ENCODE data around the gene DEGS2. TPM values are rescaled to one million over a fixed set of nuclear protein-coding genes. Genes with fewer than 3 reads are reported as not detected.
"Not testable (repeated sequence)": the region's sequence is repeated elsewhere in the genome, so short reads cannot be mapped to it uniquely, and the experiment has no call there.

DEGS2 gene
- total RNA-seq, 1 experiment from 2014 or later, result not detected

DNA sequence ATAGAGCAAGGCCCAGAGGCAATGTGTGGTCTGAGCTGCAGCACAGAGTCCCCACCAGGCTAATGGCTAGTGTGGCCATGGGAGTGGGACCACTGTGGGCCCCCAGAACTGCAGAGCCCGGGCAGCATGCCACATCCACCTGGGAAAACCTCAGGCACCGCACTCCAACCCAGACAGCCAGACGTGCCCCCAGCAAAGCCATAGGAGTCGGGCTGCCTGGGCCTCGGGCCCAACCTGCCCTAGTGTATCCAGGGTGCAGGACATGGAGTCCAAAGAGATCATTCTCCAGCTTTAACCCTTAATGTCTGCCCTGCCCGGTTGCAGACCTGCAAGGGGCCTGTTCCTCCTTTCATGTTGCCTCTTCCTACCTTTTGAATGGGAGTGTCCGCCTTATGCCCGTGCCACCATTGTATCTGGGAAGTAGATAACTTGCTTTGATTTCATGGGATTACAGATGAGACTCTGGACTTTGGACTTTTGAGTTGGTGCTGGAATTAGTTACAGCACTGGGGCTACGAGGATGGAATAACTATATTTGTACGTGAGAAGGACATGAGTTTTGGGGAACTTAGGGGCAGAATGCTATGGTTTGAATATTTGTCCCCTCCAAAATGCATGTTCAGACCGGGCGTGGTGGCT, 29.1 kb upstream of the DEGS2 start:
- in situ Hi-C loops (cut with HindIII; ENCODE audit: low pct_unique_long_range_greater_than_20kb, low sequenced_read_pairs), result no loop called here
- DNase-seq (ENCODE audit: low read depth, low spot score), result no peak

DNA sequence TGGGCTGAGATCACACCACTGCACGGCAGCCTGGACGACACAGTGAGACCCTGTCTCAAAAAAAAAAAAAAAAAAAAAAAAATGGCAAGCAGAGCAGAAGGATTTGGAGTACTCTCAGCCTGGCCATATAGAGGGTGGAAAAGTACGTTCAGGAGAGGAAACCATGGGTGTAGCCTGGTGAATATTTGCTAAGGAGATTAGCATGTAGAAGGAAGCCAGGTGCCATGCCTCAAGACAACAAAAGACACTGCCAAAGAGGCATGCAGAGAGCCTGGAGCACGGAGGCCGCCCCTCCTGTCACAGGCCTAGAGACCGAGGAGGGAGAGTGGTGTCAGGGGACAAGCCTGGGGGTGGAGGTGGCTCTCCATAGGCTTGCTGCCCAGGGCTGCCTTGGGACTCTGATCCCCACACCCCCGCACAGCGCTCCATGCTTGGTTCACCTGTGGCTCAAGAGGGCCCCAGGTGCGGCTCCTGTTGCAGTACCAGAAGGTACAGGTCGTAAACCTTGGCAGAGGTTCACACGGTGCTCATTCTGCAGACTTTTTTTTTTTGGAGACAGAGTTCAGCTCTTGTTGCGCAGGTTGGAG, 27.9 kb upstream of the DEGS2 start:
- DNase-seq (ENCODE audit: low read depth, low spot score), result no peak
- in situ Hi-C loops (cut with HindIII; ENCODE audit: low pct_unique_long_range_greater_than_20kb, low sequenced_read_pairs), result no loop called here

DNA sequence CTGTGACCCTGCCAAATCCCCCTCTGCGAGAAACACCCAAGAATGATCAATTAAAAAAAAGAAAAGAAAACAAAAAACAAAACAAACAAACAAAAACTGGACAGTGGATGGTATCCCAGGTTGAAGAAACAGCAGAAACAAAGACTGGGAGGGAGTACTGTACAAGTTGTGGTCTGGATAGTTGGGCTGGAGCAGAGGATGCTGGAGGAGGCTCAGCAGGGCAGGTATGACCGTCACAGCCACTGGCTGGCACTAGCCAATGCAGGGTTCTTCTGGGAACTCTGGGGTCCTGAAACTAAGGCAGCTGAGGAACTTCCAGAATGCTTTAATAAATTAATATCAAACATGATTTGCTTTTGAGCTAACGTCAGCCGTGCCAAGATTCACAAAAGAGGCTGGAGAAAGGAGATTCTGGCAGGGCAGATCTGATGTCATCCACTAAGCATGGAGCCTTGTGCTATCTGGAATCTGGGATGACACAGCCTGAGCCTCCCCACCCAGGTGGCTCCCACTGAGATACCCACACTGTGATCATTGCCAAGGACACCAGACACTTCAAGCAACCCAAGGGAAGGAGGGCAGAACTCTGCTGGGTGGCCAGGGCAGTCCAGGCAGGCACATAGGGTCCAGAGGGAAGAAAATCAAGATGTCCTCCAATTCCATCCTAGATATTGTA, 22.6 kb upstream of the DEGS2 start:
- in situ Hi-C loops (cut with HindIII; ENCODE audit: low pct_unique_long_range_greater_than_20kb, low sequenced_read_pairs); DNase-seq (ENCODE audit: low read depth, low spot score): not testable (repeated sequence)

DNA sequence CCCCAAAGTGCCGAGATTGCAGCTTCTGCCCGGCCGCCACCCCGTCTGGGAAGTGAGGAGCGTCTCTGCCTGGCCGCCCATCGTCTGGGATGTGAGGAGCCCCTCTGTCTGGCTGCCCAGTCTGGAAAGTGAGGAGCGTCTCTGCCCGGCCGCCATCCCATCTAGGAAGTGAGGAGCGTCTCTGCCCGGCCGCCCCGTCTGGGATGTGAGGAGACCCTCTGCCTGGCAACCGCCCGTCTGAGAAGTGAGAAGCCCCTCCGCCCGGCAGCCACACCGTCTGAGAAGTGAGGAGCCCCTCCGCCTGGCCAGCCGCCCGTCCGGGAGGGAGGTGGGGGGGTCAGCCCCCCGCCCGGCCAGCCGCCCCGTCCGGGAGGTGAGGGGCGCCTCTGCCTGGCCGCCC, 21.2 kb upstream of the DEGS2 start:
- in situ Hi-C loops (cut with HindIII; ENCODE audit: low pct_unique_long_range_greater_than_20kb, low sequenced_read_pairs); DNase-seq (ENCODE audit: low read depth, low spot score): not testable (repeated sequence)

DNA sequence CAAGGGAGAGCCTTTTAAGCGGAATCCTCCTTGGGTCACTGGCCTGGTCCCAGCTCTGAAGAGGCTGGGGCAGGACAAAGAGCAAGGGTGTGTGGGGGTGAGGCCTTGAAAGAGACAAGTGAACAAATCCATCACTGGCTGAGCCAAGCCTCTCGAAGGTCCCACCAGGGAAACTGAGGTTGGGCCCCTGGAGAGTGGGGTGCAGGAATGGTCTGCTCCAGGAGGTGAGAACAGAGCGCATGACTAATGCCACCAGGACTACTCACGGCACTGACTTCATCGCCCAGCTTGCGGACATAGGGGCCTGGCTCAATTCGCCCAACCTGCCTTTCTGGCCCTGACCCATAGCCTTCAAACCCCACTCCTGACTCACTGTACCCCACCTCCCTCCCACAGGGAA, 19.2 kb upstream of the DEGS2 start:
- in situ Hi-C loops (cut with HindIII; ENCODE audit: low pct_unique_long_range_greater_than_20kb, low sequenced_read_pairs), result no loop called here
- no peak for DNase-seq (ENCODE audit: low read depth, low spot score)

DNA sequence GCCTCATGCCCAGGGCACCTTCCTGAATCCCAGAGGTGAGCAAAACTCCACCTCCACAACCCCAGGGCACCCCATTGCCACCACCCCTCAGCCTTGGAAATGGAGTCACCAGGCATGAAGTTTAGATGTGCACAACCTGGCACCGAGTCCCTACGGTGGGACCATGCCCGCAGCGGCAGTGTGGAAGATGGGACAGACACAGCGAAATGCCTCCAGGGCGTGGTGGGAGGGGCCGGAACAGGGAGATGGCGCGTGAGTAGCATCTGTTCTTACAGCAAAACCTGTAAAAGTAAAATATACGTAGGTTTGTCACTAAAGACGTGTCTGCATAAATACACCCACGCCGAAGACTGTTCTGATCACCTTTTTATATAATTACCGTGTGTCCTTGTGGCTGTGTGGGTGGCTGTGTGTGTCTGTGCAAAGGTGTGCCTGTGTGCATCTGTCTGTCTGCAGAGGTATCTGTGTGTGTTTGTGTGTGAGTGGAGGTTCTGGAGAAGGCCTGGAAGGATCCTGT, 17.4 kb upstream of the DEGS2 start:
- in situ Hi-C loops (cut with HindIII; ENCODE audit: low pct_unique_long_range_greater_than_20kb, low sequenced_read_pairs), result no loop called here
- DNase-seq (ENCODE audit: low read depth, low spot score), result no peak

DNA sequence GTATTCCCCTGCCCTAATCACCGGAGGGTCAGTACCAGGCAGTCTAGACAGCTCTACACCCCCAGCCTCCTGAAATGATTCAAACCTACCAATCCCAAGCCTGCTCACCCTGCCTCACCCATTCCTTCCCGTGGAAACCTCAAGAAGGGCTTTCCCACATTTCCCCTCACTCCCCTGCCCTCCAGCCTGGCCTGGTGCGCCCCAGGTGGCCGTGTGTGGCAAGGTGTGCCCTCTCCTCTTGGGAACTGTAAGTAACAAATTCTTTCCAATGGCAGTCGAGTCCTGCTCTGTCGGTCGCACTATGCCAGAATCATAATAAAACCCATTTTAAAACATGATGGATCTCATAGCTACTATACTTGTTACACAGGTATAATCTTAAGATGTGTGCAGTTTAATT, 13.9 kb upstream of the DEGS2 start:
- DNase-seq (ENCODE audit: low read depth, low spot score), result no peak
- in situ Hi-C loops (cut with HindIII; ENCODE audit: low pct_unique_long_range_greater_than_20kb, low sequenced_read_pairs), result no loop called here

DNA sequence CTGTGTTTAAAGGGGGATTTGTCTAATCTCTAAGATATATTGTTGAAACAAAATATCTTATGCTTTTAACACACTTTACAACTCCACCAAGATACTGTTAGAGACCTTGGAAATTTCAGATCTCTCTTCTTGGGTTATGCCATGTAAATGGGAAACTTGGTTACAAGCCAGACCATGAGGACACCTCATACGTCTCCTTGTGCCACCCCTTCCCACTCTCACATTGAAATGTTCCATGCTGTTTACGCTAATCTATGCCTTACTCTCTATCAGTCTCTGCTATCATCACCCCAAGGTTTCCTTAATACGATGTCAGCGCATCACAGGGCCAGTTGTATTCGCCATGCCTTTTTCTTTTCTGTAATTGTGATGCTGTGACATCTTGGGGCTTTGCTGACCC, 13.4 kb upstream of the DEGS2 start:
- DNase-seq (ENCODE audit: low read depth, low spot score), result no peak
- in situ Hi-C loops (cut with HindIII; ENCODE audit: low pct_unique_long_range_greater_than_20kb, low sequenced_read_pairs), result no loop called here

DNA sequence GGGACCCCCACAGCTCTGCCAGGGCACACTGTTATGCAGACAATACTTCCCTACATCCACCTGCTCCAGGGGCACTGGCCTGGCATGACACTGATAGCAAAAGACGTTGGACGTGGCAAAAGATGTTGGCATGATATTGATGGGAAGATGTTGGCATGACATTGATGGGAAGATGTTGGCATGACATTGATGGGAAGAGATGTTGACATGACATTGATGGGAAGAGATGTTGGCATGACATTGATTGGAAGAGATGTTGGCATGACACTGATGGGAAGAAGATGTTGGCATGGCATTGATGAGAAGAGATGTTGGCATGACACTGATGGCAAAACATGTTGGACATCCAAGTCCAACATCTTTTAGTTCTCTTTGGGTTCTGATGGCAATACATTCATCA, 11.4 kb upstream of the DEGS2 start:
- in situ Hi-C loops (cut with HindIII; ENCODE audit: low pct_unique_long_range_greater_than_20kb, low sequenced_read_pairs), result no loop called here
- DNase-seq (ENCODE audit: low read depth, low spot score), result no peak

DNA sequence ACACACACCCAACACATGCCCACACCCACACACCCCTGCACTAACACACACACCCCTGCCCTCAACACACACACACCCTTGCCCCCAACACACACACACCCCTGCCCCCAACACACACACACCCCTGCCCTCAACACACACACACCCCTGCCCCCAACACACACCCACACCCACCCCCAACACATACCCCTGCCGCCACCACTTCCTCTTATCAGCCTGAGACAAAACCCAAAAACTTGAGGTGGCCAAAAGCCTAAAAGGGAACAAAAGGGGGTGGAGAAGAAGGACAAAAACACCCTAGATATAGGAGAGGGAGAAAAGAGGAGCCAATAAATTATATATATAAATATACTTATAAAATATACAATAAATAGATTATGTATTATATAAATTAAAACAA, 9.1 kb upstream of the DEGS2 start:
- in situ Hi-C loops (cut with HindIII; ENCODE audit: low pct_unique_long_range_greater_than_20kb, low sequenced_read_pairs), result no loop called here
- no peak for DNase-seq (ENCODE audit: low read depth, low spot score)

DNA sequence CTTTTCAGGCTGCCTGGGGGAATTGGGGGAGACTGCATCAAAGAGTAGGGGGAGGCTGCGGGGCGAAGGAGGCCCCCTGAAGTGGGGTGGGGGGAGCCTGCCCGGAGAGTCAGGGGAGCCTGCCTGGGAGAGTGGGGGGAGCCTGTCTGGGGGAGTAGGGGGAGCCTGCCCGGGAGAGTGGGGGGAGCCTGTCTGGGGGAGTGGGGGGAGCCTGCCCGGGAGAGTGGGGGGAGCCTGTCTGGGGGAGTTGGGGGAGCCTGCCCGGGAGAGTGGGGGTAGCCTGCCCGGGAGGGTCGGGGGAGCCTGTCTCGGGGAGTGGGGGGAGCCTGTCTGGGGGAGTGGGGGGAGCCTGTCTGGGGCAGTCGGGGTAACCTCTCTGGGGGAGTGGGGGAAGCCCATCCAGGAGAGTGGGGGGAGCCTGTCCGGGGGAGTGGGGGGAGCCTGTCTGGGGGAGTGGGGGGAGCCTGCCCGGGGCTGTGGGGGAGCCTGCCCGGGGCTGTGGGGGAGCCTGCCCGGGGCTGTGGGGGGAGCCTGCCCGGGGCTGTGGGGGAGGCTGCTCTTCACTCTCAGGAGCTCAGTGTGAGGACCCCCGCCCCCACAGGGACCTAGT, 6.5 kb upstream of the DEGS2 start:
- in situ Hi-C loops (cut with HindIII; ENCODE audit: low pct_unique_long_range_greater_than_20kb, low sequenced_read_pairs), result no loop called here
- DNase-seq (ENCODE audit: low read depth, low spot score), result no peak

DNA sequence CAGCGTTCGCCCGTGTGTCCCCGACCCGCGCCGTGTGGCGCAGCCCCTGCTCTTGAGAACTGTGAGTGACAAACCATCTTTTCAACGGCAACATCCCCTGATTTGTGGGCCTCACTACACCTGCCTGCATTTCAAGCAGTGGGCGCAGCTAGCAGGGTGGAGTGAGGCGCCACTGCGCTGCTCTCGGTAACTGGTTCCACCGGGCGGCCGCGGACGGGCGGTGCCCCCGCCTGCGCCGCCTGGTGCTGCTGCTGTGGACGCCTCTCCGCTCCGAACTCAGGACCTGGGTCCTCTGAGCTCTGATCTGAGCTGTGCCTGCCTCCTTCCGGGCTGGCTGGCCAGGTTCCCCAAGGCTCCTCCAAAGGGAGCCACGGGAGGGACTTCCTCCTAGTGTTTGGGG, 5.9 kb upstream of the DEGS2 start:
- in situ Hi-C loops (cut with HindIII; ENCODE audit: low pct_unique_long_range_greater_than_20kb, low sequenced_read_pairs), result no loop called here

DNA sequence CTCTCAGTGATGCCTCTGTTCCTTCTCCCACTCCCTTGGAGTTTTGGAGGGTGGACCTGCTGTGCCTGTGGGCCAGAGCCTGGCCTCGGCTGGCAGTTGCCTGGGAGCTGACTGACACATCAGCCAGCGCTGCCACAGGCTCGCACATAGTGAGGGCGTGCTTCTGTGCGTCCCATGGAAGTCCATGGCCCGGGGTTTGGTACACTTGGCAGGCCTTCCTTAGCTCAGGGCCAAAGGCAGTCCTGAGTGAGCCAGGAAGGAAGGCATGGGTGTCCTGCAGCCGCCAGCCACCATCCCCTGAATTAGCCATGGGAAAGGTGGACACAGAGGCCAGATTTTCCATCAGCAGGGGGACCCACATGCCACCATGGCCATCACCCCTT, 1.1 kb upstream of the DEGS2 start:
- in situ Hi-C loops (cut with HindIII; ENCODE audit: low pct_unique_long_range_greater_than_20kb, low sequenced_read_pairs), result no loop called here

More for the DNA sequence above, 5.9 kb upstream of the DEGS2 start:
- DNase-seq (ENCODE audit: low read depth, low spot score), result no peak

DNA sequence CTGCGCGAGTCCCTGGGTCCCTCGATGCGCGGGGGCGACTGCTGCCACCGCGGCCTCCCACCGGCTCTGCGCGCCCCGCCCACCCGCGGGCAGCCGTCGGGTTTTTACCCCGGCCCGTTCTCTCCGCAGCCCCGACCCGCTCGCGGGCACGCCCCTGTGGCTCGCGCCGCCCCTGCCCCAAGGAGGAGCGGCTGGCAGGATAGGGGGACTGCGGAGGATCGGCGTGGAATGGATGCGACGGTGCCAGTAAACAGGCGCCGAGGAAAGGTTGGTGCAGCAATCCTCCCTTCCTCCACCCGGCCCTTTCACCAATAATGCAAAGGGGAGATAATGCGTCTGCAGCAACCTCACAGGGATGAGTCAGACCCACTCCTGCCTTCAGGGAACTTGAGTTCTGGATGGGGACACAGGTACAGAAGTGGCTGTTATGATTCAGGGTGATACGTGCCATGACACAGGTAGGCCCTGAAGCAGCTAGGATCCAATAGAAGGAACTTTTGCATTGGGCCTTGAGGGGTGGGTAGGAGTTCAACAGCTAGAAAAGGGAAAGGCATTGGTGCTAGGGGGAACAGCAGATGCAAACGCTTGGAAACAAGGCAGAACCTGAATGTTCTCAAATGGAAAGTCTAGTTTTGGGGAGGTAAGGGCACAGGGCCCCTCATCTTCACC, 554 bp upstream of the DEGS2 start:
- in situ Hi-C loops (cut with HindIII; ENCODE audit: low pct_unique_long_range_greater_than_20kb, low sequenced_read_pairs), result no loop called here
- no peak for DNase-seq (ENCODE audit: low read depth, low spot score)

More for the DNA sequence above, 1.1 kb upstream of the DEGS2 start:
- no peak for DNase-seq (ENCODE audit: low read depth, low spot score)

DNA sequence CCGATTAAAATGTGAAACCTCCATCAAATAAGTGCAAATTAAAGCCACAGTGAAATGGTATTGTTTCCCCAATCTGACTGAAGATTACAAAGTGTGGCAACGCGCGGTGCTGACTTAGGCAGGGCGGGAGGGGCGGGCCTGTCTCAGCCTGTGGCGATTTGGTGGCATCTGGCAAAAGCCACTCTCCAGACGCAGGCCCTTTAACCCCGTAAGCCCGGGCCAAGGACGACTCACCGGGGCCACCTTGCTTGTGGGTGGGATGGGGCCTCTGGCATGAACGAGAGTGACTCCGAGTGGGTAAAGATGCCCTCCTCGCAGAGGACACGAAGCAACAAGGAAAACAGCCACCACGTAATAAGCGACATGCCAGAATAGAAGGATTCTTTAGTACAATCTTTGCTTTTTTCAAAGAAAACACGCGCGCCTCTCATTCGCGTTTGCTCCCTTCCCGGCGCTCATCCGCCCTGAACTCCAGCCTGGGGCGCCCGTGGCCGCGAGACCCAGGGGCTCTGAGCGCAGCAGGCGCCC, 815 bp downstream of the DEGS2 start:
- DNase-seq (ENCODE audit: low read depth, low spot score), result no peak
- in situ Hi-C loops (cut with HindIII; ENCODE audit: low pct_unique_long_range_greater_than_20kb, low sequenced_read_pairs), result no loop called here

DNA sequence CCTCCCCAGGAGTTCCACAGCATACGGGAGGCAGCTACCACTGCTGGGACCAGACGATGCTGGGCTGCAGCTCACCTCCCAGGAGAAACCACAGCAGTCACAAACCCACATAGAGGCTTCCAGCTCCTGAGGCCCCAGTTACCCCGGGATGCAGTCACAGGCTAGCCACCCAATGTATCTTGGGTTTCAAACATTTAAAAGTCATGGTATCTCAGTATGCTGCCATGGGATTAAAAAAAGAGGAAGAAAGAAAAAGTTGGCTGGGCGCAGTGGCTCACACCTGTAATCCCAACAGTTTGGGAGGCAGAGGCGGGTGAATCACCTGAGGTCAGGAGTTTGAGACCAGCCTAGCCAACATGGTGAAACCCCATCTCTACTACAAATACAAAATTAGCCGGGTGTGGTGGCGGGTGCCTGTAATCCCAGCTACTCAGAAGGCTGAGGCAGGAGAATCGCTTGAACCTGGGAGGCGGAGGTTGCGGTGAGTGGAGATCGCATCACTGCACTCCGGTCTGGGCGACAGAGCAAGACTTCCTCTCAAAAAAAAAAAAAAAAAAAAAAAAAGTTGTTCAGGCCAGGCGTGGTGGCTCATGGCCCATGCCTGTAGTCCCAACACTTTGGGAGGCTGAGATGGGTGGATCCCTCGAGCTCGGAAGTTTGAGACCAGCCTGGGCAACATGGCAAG, 1.8 kb downstream of the DEGS2 start:
- in situ Hi-C loops (cut with HindIII; ENCODE audit: low pct_unique_long_range_greater_than_20kb, low sequenced_read_pairs); DNase-seq (ENCODE audit: low read depth, low spot score): not testable (repeated sequence)

DNA sequence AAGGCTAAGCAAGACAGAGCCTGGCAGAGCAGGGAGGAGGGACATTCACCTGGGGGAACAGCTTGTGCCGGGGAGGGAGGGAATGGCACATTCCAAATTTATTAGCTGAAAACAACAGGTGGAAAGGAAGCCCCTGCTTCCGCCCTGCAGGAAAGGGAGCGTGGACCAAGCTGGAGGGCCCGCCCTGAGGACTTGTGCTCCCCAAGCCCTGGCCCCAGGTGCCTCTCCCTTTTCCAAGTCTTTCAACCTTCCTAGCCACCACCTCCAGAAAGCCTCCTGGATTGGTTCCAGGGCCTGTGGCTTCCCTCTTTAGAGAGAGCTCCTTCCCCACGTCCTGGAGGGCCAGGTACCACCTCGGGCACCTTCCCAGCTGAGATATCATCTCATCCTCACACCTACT, 2.7 kb downstream of the DEGS2 start:
- no peak for DNase-seq (ENCODE audit: low read depth, low spot score)
- in situ Hi-C loops (cut with HindIII; ENCODE audit: low pct_unique_long_range_greater_than_20kb, low sequenced_read_pairs), result no loop called here

Data from SK-MEL-5 (cell line).